ENCODE measurements around the gene SOD1. TPM values are rescaled to one million over a fixed set of nuclear protein-coding genes. Genes with fewer than 3 reads are reported as not detected.

Gene SOD1
- total RNA-seq, 1 donor from 2014 or later: 160 TPM

DNA sequence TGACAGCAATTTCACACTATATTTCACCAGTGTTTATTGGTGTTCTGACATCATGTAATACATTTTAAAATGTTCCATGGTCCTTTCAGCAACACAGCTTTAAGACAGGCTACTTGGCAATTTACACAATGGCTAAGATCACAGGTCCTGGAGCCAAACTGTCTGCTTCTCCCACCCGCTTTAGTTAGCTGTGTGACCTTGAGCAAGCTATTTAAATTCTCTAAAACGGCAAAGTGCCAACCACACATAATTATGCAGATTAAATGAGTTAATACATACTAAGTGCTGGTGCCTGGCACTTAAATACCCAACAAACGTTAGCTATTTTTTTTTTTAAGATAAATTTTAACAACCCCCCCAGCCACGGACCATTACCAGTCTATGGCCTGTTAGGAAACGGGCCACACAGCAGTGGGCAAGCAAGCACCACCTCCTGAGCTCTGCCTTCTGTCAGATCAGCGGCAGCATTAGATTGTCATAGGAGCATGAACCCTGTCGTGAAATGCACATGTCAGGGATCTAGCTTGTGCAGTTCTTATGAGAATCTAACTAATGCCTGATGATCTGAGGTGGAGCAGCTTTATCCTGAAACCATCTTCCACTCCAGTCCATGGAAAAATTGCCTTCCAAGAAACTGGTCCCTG lies 26.9 kb downstream of the SOD1 start:
- peaks cover 96% of the 10 kb centered on the region for H3K36me3 ChIP-seq
- no peaks in the 10 kb centered on the region for H3K9me3 ChIP-seq
- H3K27ac ChIP-seq: no peak overlapping the region
- no peak overlapping the region for H3K4me3 ChIP-seq
- TF ChIP-seq, protein P1, sequence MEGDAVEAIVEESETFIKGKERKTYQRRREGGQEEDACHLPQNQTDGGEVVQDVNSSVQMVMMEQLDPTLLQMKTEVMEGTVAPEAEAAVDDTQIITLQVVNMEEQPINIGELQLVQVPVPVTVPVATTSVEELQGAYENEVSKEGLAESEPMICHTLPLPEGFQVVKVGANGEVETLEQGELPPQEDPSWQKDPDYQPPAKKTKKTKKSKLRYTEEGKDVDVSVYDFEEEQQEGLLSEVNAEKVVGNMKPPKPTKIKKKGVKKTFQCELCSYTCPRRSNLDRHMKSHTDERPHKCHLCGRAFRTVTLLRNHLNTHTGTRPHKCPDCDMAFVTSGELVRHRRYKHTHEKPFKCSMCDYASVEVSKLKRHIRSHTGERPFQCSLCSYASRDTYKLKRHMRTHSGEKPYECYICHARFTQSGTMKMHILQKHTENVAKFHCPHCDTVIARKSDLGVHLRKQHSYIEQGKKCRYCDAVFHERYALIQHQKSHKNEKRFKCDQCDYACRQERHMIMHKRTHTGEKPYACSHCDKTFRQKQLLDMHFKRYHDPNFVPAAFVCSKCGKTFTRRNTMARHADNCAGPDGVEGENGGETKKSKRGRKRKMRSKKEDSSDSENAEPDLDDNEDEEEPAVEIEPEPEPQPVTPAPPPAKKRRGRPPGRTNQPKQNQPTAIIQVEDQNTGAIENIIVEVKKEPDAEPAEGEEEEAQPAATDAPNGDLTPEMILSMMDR (IDR thresholded peaks at IDR 0.05): no peak
- intact Hi-C loops (cut with DNase I): no loop called here
- DNase-seq (no peak), ATAC-seq (no peak)
- no peaks in the 10 kb centered on the region for H3K27me3 ChIP-seq (ENCODE audit: low read depth)
- no peaks in the 10 kb centered on the region for H3K4me1 ChIP-seq

DNA sequence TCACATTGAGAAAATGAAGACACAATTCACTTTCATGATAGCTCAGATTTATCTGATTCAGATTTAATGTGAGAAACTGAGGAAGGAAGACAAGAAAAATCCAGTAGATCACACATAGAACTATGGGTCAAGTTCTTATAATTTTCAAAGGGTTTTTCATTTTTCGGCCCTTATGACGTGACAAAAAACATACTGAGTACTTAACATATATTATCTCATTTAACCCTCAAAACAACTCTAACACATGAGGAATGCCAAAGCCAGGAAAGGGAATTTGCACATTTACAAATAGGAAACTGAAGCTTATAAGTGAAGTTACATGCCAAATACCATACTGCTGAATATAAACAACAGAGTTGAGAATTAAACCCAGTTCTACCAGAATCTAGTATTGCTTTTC lies 27.6 kb downstream of the SOD1 start:
- Histone ChIP-seq H3K36me3 (peaks cover 98% of the 10 kb centered on the region), H3K9me3 (no peaks in the 10 kb centered on the region), H3K27ac (no peak overlapping the region), H3K4me1 (no peaks in the 10 kb centered on the region), H3K27me3 (ENCODE audit: low read depth) (no peaks in the 10 kb centered on the region), H3K4me3 (no peak overlapping the region)
- ATAC-seq: no peak
- TF ChIP-seq, protein P1 (IDR thresholded peaks at IDR 0.05): no peak
- intact Hi-C loops (cut with DNase I): no loop called here
- no peak for DNase-seq

DNA sequence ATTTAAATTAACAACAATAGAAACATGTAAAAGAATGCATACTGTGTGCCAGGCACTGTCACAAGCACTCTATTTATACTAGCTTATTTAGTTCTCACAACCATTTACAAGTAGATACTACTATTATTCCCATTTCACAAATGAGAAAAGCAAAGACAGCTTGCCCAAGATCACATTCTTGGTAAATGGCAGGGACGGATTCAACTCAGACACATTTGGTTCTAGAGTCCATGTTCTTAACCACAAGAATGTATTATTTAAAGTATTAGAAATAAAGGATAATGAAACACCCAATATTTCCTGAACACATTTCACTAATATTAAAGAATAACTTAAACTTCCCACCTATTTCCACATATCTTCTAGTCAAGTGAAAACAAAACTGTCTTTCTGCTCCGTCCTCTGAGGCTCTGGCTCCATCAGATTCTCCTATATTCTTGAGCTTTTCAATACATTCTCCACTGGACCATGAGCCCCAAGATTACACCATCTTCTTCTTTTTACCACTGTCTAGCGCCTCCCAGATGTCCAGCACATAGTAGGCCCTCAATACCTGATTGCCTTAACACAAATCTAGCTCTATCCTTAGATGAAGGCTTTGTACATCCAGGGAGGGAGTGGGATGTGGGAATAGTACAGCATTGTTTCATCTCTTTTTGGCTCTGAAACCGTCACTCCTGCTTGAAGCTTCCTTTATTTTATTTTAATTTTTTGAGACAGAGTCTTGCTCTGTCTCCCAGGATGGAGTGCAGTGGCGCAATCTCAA lies 29.3 kb downstream of the SOD1 start:
- no peak for ATAC-seq
- Histone ChIP-seq H3K4me3 (no peak overlapping the region), H3K27me3 (ENCODE audit: low read depth) (no peaks in the 10 kb centered on the region), H3K4me1 (no peaks in the 10 kb centered on the region), H3K27ac (no peak overlapping the region), H3K9me3 (no peaks in the 10 kb centered on the region), H3K36me3 (peaks cover 98% of the 10 kb centered on the region)
- no peak for DNase-seq
- TF ChIP-seq, protein P1 (IDR thresholded peaks at IDR 0.05): no peak
- intact Hi-C loops (cut with DNase I): no loop called here

DNA sequence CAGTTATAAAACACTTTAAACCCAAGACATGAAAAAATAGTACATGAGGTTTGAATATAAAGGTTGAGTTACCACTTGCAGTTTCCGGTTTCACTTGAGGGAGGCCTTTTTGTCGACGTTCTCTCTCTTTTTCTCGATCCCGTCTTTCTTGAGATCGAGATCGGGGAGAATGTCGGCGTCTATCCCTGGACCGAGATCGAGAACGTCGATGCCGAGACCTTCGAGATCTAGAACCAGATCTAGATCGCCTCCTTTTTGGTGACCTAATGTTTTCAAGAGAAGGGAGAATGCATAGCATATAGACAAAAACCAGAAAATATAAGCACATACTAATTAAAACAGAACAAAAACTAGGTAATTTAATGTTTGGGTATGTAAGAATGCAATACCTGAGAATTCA lies 33.7 kb downstream of the SOD1 start:
- ATAC-seq: no peak
- Histone ChIP-seq H3K4me3 (no peak overlapping the region), H3K9me3 (no peaks in the 10 kb centered on the region), H3K27ac (no peak overlapping the region), H3K36me3 (peaks cover 97% of the 10 kb centered on the region), H3K27me3 (ENCODE audit: low read depth) (no peaks in the 10 kb centered on the region), H3K4me1 (no peaks in the 10 kb centered on the region)
- TF ChIP-seq, protein P1 (IDR thresholded peaks at IDR 0.05): no peak
- DNase-seq: no peak
- intact Hi-C loops (cut with DNase I): no loop called here

DNA sequence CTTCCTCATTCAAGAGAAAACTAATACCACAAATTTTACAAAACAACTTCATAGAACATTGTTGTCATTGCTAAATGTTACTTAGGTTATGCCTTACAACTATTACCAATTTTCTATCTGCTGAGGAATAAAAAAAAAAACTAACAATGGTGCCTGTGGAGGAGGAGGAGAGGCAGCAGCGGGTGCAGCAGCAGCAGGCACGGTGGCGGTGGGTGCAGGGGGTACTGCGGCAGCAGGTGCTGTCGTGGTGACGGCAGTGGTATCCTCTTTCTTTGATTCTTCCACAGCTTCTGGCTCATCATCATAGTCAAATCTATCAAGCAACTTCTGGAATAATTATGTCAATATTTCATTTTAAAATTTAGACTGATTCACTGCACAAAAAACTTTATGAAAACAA lies 36.9 kb downstream of the SOD1 start:
- no peak for DNase-seq
- Histone ChIP-seq H3K27ac (no peak overlapping the region), H3K36me3 (peaks cover 99% of the 10 kb centered on the region), H3K4me3 (no peak overlapping the region), H3K9me3 (no peaks in the 10 kb centered on the region), H3K27me3 (ENCODE audit: low read depth) (no peaks in the 10 kb centered on the region), H3K4me1 (no peaks in the 10 kb centered on the region)
- ATAC-seq: no peak
- TF ChIP-seq, protein P1 (IDR thresholded peaks at IDR 0.05): no peak
- intact Hi-C loops (cut with DNase I): no loop called here
